ENCODE measurements around the gene CELF5. TPM values are rescaled to one million over a fixed set of nuclear protein-coding genes. Genes with fewer than 3 reads are reported as not detected.
"Not testable (repeated sequence)": the region's sequence is repeated elsewhere in the genome, so short reads cannot be mapped to it uniquely, and the experiment has no call there.

The CELF5 gene
- total RNA-seq, 2 experiments from 2014 or later, result 0.13 TPM; not detected in 1

GRCh38 chr19:3328743-3329142 is 104.3 kb downstream of the CELF5 start:
- no peaks in the 10 kb centered on the region for H3K9me3 ChIP-seq (ENCODE audit: low read length)
- no TSS peak for BruUV-seq (replicated peaks)
- H2AFZ ChIP-seq (ENCODE audit: low read length), result no peak overlapping the region; the same call in 1 of the 2 replicates
- H3K4me3 ChIP-seq (ENCODE audit: low read depth, low read length, poor library complexity, severe bottlenecking), result no peak overlapping the region
- no peaks in the 10 kb centered on the region for H3K4me1 ChIP-seq (ENCODE audit: insufficient read depth, low read length, poor library complexity, severe bottlenecking)
- intact Hi-C loops (cut with micrococcal nuclease; ENCODE audit: unreplicated experiment), result loop anchor here (5.0 kb wide), 1 partner anchor 114 kb away; no protein-coding TSS in a partner anchor
- H3K36me3 ChIP-seq (ENCODE audit: insufficient read depth, low read length), result no peaks in the 10 kb centered on the region
- DNase-seq (ENCODE audit: low spot score), result no peak
- CTCF ChIA-PET (ENCODE audit: unreplicated experiment), result interaction anchor here (0.5 kb wide), 1 partner anchor 52 kb away, joined by 3 read pairs; no protein-coding TSS in a partner anchor
- TF ChIP-seq EZH2phosphoT487 (IDR thresholded peaks at IDR 0.05; ENCODE audit: borderline replicate concordance, low read depth, low read length) (no peak), CTCF (conservative IDR thresholded peaks at IDR 0.05; ENCODE audit: low read length) (no peak)
- no peak overlapping the region for H3K4me2 ChIP-seq (ENCODE audit: low read length)
- H3K27ac ChIP-seq (ENCODE audit: low read depth, low read length, poor library complexity, severe bottlenecking), result no peak overlapping the region
- H4K20me1 ChIP-seq (ENCODE audit: insufficient read depth, low read length), result no peaks in the 10 kb centered on the region
- POLR2A ChIA-PET, result no interaction called here
- H3K79me2 ChIP-seq (ENCODE audit: insufficient read depth, low read depth, low read length), result no peaks in the 10 kb centered on the region
- H3K9me2 ChIP-seq (ENCODE audit: insufficient read depth, low read length), result no peaks in the 10 kb centered on the region

GRCh38 chr19:3330047-3330446 is 105.6 kb downstream of the CELF5 start:
- no peak for TF ChIP-seq EZH2phosphoT487 (IDR thresholded peaks at IDR 0.05; ENCODE audit: borderline replicate concordance, low read depth, low read length)
- TF ChIP-seq CTCF (conservative IDR thresholded peaks at IDR 0.05; ENCODE audit: low read length), result no peak
- Histone ChIP-seq H3K4me2 (ENCODE audit: low read length) (no peak overlapping the region), H2AFZ (ENCODE audit: low read length) (no peak overlapping the region), H3K79me2 (ENCODE audit: insufficient read depth, low read depth, low read length) (no peaks in the 10 kb centered on the region), H4K20me1 (ENCODE audit: insufficient read depth, low read length) (no peaks in the 10 kb centered on the region), H3K27ac (ENCODE audit: low read depth, low read length, poor library complexity, severe bottlenecking) (no peak overlapping the region), H3K4me3 (ENCODE audit: low read depth, low read length, poor library complexity, severe bottlenecking) (no peak overlapping the region), H3K9me3 (ENCODE audit: low read length) (no peaks in the 10 kb centered on the region), H3K36me3 (ENCODE audit: insufficient read depth, low read length) (no peaks in the 10 kb centered on the region), H3K9me2 (ENCODE audit: insufficient read depth, low read length) (no peaks in the 10 kb centered on the region), H3K4me1 (ENCODE audit: insufficient read depth, low read length, poor library complexity, severe bottlenecking) (no peaks in the 10 kb centered on the region)
- BruUV-seq (replicated peaks), result no TSS peak
- intact Hi-C loops (cut with micrococcal nuclease; ENCODE audit: unreplicated experiment), result no loop called here
- DNase-seq (ENCODE audit: low spot score), result no peak
- POLR2A ChIA-PET, result interaction anchor here (0.7 kb wide), 1 partner anchor 244 kb away, joined by 4 read pairs; no protein-coding TSS in a partner anchor
- CTCF ChIA-PET (ENCODE audit: unreplicated experiment), result no interaction called here

GRCh38 chr19:3332232-3332631 is 107.8 kb downstream of the CELF5 start:
- H3K36me3 ChIP-seq (ENCODE audit: insufficient read depth, low read length); H3K4me2 ChIP-seq (ENCODE audit: low read length); DNase-seq (ENCODE audit: low spot score); H3K9me3 ChIP-seq (ENCODE audit: low read length); H3K79me2 ChIP-seq (ENCODE audit: insufficient read depth, low read depth, low read length); intact Hi-C loops (cut with micrococcal nuclease; ENCODE audit: unreplicated experiment); H3K9me2 ChIP-seq (ENCODE audit: insufficient read depth, low read length); POLR2A ChIA-PET; H2AFZ ChIP-seq (ENCODE audit: low read length); H3K27ac ChIP-seq (ENCODE audit: low read depth, low read length, poor library complexity, severe bottlenecking); H4K20me1 ChIP-seq (ENCODE audit: insufficient read depth, low read length); CTCF ChIA-PET (ENCODE audit: unreplicated experiment); BruUV-seq (replicated peaks); H3K4me3 ChIP-seq (ENCODE audit: low read depth, low read length, poor library complexity, severe bottlenecking); H3K4me1 ChIP-seq (ENCODE audit: insufficient read depth, low read length, poor library complexity, severe bottlenecking): not testable (repeated sequence)

All from OCI-LY7 (cell line).